ENCODE measurements around the gene ENGASE.

ENGASE gene

GRCh38 chr17:79039886-79040285, 34.7 kb upstream of the ENGASE start:
- TF ChIP-seq CTCF (conservative IDR thresholded peaks at IDR 0.05; ENCODE audit: low read length) (no peak), EZH2phosphoT487 (IDR thresholded peaks at IDR 0.05; ENCODE audit: borderline replicate concordance) (no peak)
- Histone ChIP-seq H3K9me3 (ENCODE audit: insufficient read depth, low read depth, low read length) (no peaks in the 10 kb centered on the region), H3K9ac (ENCODE audit: low read depth, low read length, poor library complexity, severe bottlenecking) (no peak overlapping the region), H3K27me3 (ENCODE audit: insufficient read depth, low read length, poor library complexity, severe bottlenecking) (no peaks in the 10 kb centered on the region), H3K79me2 (ENCODE audit: insufficient read depth, low read length) (no peaks in the 10 kb centered on the region), H4K20me1 (ENCODE audit: insufficient read depth, low read length, poor library complexity, severe bottlenecking) (no peaks in the 10 kb centered on the region), H3K4me3 (ENCODE audit: low read length, poor library complexity, severe bottlenecking) (no peak overlapping the region), H3K36me3 (ENCODE audit: insufficient read depth, low read length) (no peaks in the 10 kb centered on the region), H3K4me1 (ENCODE audit: insufficient read depth, low read length, poor library complexity, severe bottlenecking) (no peaks in the 10 kb centered on the region), H3F3A (ENCODE audit: low read depth) (no peaks in the 10 kb centered on the region), H3K9me2 (replicated peaks; ENCODE audit: low read depth, low read length) (no peaks in the 10 kb centered on the region), H2AFZ (ENCODE audit: low read length) (no peak overlapping the region), H3K4me2 (ENCODE audit: low read depth, low read length, poor library complexity, severe bottlenecking) (no peak overlapping the region)

- Histone ChIP-seq H3K79me2 (ENCODE audit: insufficient read depth, low read length) (no peaks in the 10 kb centered on the region), H3K9ac (ENCODE audit: low read depth, low read length, poor library complexity, severe bottlenecking) (no peak overlapping the region), H3F3A (ENCODE audit: low read depth) (no peaks in the 10 kb centered on the region), H4K20me1 (ENCODE audit: insufficient read depth, low read length, poor library complexity, severe bottlenecking) (no peaks in the 10 kb centered on the region), H3K4me1 (ENCODE audit: insufficient read depth, low read length, poor library complexity, severe bottlenecking) (no peaks in the 10 kb centered on the region), H3K9me3 (ENCODE audit: insufficient read depth, low read depth, low read length) (no peaks in the 10 kb centered on the region), H3K4me3 (ENCODE audit: low read length, poor library complexity, severe bottlenecking) (no peak overlapping the region), H3K27me3 (ENCODE audit: insufficient read depth, low read length, poor library complexity, severe bottlenecking) (no peaks in the 10 kb centered on the region), H3K4me2 (ENCODE audit: low read depth, low read length, poor library complexity, severe bottlenecking) (no peak overlapping the region), H3K9me2 (replicated peaks; ENCODE audit: low read depth, low read length) (no peaks in the 10 kb centered on the region), H3K36me3 (ENCODE audit: insufficient read depth, low read length) (no peaks in the 10 kb centered on the region), H2AFZ (ENCODE audit: low read length) (no peak overlapping the region)
- TF ChIP-seq EZH2phosphoT487 (IDR thresholded peaks at IDR 0.05; ENCODE audit: borderline replicate concordance) (no peak), CTCF (conservative IDR thresholded peaks at IDR 0.05; ENCODE audit: low read length) (no peak)
Observed at GRCh38 chr17:79041041-79041570, 33.5 kb upstream of the ENGASE start.

- no peaks in the 10 kb centered on the region for H3F3A ChIP-seq (ENCODE audit: low read depth)
- H3K9me2 ChIP-seq (replicated peaks; ENCODE audit: low read depth, low read length) = no peaks in the 10 kb centered on the region
- no peak overlapping the region for H3K9ac ChIP-seq (ENCODE audit: low read depth, low read length, poor library complexity, severe bottlenecking)
- no peak for TF ChIP-seq EZH2phosphoT487 (IDR thresholded peaks at IDR 0.05; ENCODE audit: borderline replicate concordance)
- TF ChIP-seq CTCF (conservative IDR thresholded peaks at IDR 0.05; ENCODE audit: low read length) = no peak
- no peaks in the 10 kb centered on the region for H3K9me3 ChIP-seq (ENCODE audit: insufficient read depth, low read depth, low read length)
- H2AFZ ChIP-seq (ENCODE audit: low read length) = no peak overlapping the region; the same call in 1 of the 2 replicates
- H3K4me1 ChIP-seq (ENCODE audit: insufficient read depth, low read length, poor library complexity, severe bottlenecking) = no peaks in the 10 kb centered on the region
- no peak overlapping the region for H3K4me3 ChIP-seq (ENCODE audit: low read length, poor library complexity, severe bottlenecking)
- no peaks in the 10 kb centered on the region for H3K27me3 ChIP-seq (ENCODE audit: insufficient read depth, low read length, poor library complexity, severe bottlenecking)
- H3K36me3 ChIP-seq (ENCODE audit: insufficient read depth, low read length) = no peaks in the 10 kb centered on the region
- H4K20me1 ChIP-seq (ENCODE audit: insufficient read depth, low read length, poor library complexity, severe bottlenecking) = no peaks in the 10 kb centered on the region
- no peaks in the 10 kb centered on the region for H3K79me2 ChIP-seq (ENCODE audit: insufficient read depth, low read length)
- no peak overlapping the region for H3K4me2 ChIP-seq (ENCODE audit: low read depth, low read length, poor library complexity, severe bottlenecking)
Observed at GRCh38 chr17:79041723-79042420, 32.8 kb upstream of the ENGASE start.
